ENCODE data around the gene NFIX.

The NFIX gene

GRCh38 chr19:13132471-13133180 lies 137.4 kb downstream of the NFIX start:
- no peak overlapping the region for H3K27ac ChIP-seq
- H3K4me1 ChIP-seq (ENCODE audit: low read depth, poor library complexity, severe bottlenecking): no peaks in the 10 kb centered on the region
- no peaks in the 10 kb centered on the region for H3K27me3 ChIP-seq (ENCODE audit: insufficient read depth, low read depth)
- H4K20me1 ChIP-seq (ENCODE audit: insufficient read depth): peaks cover 12% of the 10 kb centered on the region; the same call in 1 of the 2 replicates
- no peak overlapping the region for H3K9ac ChIP-seq
- peaks cover 5% of the 10 kb centered on the region; the same call in 1 of the 2 replicates for H3K36me3 ChIP-seq (ENCODE audit: insufficient read depth)
- no peak overlapping the region for H3K4me2 ChIP-seq
- no peak overlapping the region for H3K4me3 ChIP-seq (IDR thresholded peaks at IDR 0.05; ENCODE audit: insufficient read depth, low read depth, low read length)
- H2AFZ ChIP-seq (ENCODE audit: low read depth): no peak overlapping the region
- TF ChIP-seq, protein P1, sequence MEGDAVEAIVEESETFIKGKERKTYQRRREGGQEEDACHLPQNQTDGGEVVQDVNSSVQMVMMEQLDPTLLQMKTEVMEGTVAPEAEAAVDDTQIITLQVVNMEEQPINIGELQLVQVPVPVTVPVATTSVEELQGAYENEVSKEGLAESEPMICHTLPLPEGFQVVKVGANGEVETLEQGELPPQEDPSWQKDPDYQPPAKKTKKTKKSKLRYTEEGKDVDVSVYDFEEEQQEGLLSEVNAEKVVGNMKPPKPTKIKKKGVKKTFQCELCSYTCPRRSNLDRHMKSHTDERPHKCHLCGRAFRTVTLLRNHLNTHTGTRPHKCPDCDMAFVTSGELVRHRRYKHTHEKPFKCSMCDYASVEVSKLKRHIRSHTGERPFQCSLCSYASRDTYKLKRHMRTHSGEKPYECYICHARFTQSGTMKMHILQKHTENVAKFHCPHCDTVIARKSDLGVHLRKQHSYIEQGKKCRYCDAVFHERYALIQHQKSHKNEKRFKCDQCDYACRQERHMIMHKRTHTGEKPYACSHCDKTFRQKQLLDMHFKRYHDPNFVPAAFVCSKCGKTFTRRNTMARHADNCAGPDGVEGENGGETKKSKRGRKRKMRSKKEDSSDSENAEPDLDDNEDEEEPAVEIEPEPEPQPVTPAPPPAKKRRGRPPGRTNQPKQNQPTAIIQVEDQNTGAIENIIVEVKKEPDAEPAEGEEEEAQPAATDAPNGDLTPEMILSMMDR (conservative IDR thresholded peaks at IDR 0.05; ENCODE audit: low read depth, low read length): no peak
- peaks cover 49% of the 10 kb centered on the region for H3K79me2 ChIP-seq (ENCODE audit: insufficient read depth, low read depth)

GRCh38 chr19:13133241-13133870 lies 138.1 kb downstream of the NFIX start:
- no peaks in the 10 kb centered on the region for H3K4me1 ChIP-seq (ENCODE audit: low read depth, poor library complexity, severe bottlenecking)
- no peak overlapping the region for H3K9ac ChIP-seq
- no peak overlapping the region for H3K4me2 ChIP-seq
- no peak overlapping the region for H3K27ac ChIP-seq
- peaks cover 5% of the 10 kb centered on the region; the same call in 1 of the 2 replicates for H3K36me3 ChIP-seq (ENCODE audit: insufficient read depth)
- peaks cover 12% of the 10 kb centered on the region; the same call in 1 of the 2 replicates for H4K20me1 ChIP-seq (ENCODE audit: insufficient read depth)
- TF ChIP-seq, protein P1 (conservative IDR thresholded peaks at IDR 0.05; ENCODE audit: low read depth, low read length): no peak
- H3K27me3 ChIP-seq (ENCODE audit: insufficient read depth, low read depth): no peaks in the 10 kb centered on the region
- H2AFZ ChIP-seq (ENCODE audit: low read depth): no peak overlapping the region
- H3K79me2 ChIP-seq (ENCODE audit: insufficient read depth, low read depth): peaks cover 44% of the 10 kb centered on the region
- no peak overlapping the region for H3K4me3 ChIP-seq (IDR thresholded peaks at IDR 0.05; ENCODE audit: insufficient read depth, low read depth, low read length)

- Histone ChIP-seq H3K79me2 (ENCODE audit: insufficient read depth, low read depth) (peaks cover 32% of the 10 kb centered on the region), H3K4me2 (no peak overlapping the region), H3K36me3 (ENCODE audit: insufficient read depth) (peaks cover 5% of the 10 kb centered on the region; the same call in 1 of the 2 replicates), H3K4me3 (IDR thresholded peaks at IDR 0.05; ENCODE audit: insufficient read depth, low read depth, low read length) (no peak overlapping the region), H3K27me3 (ENCODE audit: insufficient read depth, low read depth) (no peaks in the 10 kb centered on the region), H3K9ac (no peak overlapping the region), H4K20me1 (ENCODE audit: insufficient read depth) (peaks cover 12% of the 10 kb centered on the region; the same call in 1 of the 2 replicates), H3K27ac (no peak overlapping the region), H3K4me1 (ENCODE audit: low read depth, poor library complexity, severe bottlenecking) (no peaks in the 10 kb centered on the region), H2AFZ (ENCODE audit: low read depth) (no peak overlapping the region)
- TF ChIP-seq, protein P1 (conservative IDR thresholded peaks at IDR 0.05; ENCODE audit: low read depth, low read length): no peak
Observed at GRCh38 chr19:13134626-13135025, 139.4 kb downstream of the NFIX start.

- Histone ChIP-seq H3K79me2 (ENCODE audit: insufficient read depth, low read depth) (peaks cover 26% of the 10 kb centered on the region), H3K27ac (no peak overlapping the region), H3K4me1 (ENCODE audit: low read depth, poor library complexity, severe bottlenecking) (no peaks in the 10 kb centered on the region), H3K36me3 (ENCODE audit: insufficient read depth) (peaks cover 5% of the 10 kb centered on the region; the same call in 1 of the 2 replicates), H3K27me3 (ENCODE audit: insufficient read depth, low read depth) (no peaks in the 10 kb centered on the region), H4K20me1 (ENCODE audit: insufficient read depth) (peaks cover 8% of the 10 kb centered on the region; the same call in 1 of the 2 replicates), H3K9ac (no peak overlapping the region), H3K4me2 (no peak overlapping the region), H3K4me3 (IDR thresholded peaks at IDR 0.05; ENCODE audit: insufficient read depth, low read depth, low read length) (no peak overlapping the region), H2AFZ (ENCODE audit: low read depth) (no peak overlapping the region)
- TF ChIP-seq, protein P1 (conservative IDR thresholded peaks at IDR 0.05; ENCODE audit: low read depth, low read length): no peak
Observed at GRCh38 chr19:13135068-13136062, 140.1 kb downstream of the NFIX start.
